MCF 10A (cell line): ENCODE results near the gene POLR2F. TPM values are rescaled to one million over a fixed set of nuclear protein-coding genes. Genes with fewer than 3 reads are reported as not detected.
"Not testable (repeated sequence)": the region's sequence is repeated elsewhere in the genome, so short reads cannot be mapped to it uniquely, and the experiment has no call there.

ENCODE experiments used
- BruUV-seq: library from RNA; stranded (reverse); fragments of 400-500 nt; replicated peaks from 2 replicates; lab custom pipeline; 2021; lab: Mats Ljungman, UMichigan
- CTCF ChIA-PET: fragments of 300-600 bp; sonication (Branson Sonifier 250); formaldehyde crosslinking; extraction: SDS; loops from one replicate; lab custom pipeline; 2021; ENCODE audit warnings: antibody characterized with exemption, inconsistent platforms; lab: Yijun Ruan, JAX
- POLR2A ChIA-PET: fragments of 300-600, 350-650 bp; sonication (Branson Sonifier 250); formaldehyde crosslinking; extraction: SDS; loops from one replicate; lab custom pipeline; 2020; ENCODE audit warnings: antibody characterized with exemption, inconsistent platforms; lab: Yijun Ruan, JAX
- DNase-seq: peaks from one replicate; pipeline ENCODE4 v3.0.0-alpha.2; 2018; ENCODE audit not compliant: unreplicated experiment
- H3K27ac Mint-ChIP-seq: one replicate; pipeline ENCODE4 v1.8.0; 2022; ENCODE audit warnings: mild to moderate bottlenecking, low read depth, mixed read lengths; ENCODE audit not compliant: unreplicated experiment
- H3K27me3 Mint-ChIP-seq: one replicate; pipeline ENCODE4 v1.8.0; 2022; ENCODE audit warnings: mixed read lengths; ENCODE audit not compliant: insufficient read depth, unreplicated experiment
- H3K36me3 Mint-ChIP-seq: one replicate; pipeline ENCODE4 v1.8.0; 2022; ENCODE audit warnings: mild to moderate bottlenecking, moderate library complexity, mixed read lengths; ENCODE audit not compliant: insufficient read depth, unreplicated experiment
- H3K4me1 Mint-ChIP-seq: one replicate; pipeline ENCODE4 v1.8.0; 2022; ENCODE audit warnings: mixed read lengths; ENCODE audit not compliant: insufficient read depth, unreplicated experiment
- H3K4me3 Mint-ChIP-seq: one replicate; pipeline ENCODE4 v1.8.0; 2022; ENCODE audit warnings: mild to moderate bottlenecking, moderate library complexity, mixed read lengths; ENCODE audit not compliant: unreplicated experiment
- H3K9me3 Mint-ChIP-seq: one replicate; pipeline ENCODE4 v1.8.0; 2022; ENCODE audit warnings: mixed read lengths; ENCODE audit not compliant: unreplicated experiment
- intact Hi-C: fragments of 100-400 bp; cut with micrococcal nuclease; formaldehyde crosslinking; loops from 2 replicates; pipeline ENCODE4 v1.14.1; 2022
- total RNA-seq: library from RNA; stranded (reverse); gene quantifications from 2 replicates; pipeline ENCODE4 v1.2.3, GENCODE V29; 2022
- TF ChIP-seq, protein P1 (sequence below): fragments of 200-600 bp; IDR thresholded peaks from one replicate; pipeline ENCODE4 v1.8.0; 2022; ENCODE audit warnings: antibody characterized with exemption, mild to moderate bottlenecking; ENCODE audit not compliant: unreplicated experiment

Gene POLR2F
- total RNA-seq, 1 experiment from 2014 or later, result 87.5 TPM

DNA sequence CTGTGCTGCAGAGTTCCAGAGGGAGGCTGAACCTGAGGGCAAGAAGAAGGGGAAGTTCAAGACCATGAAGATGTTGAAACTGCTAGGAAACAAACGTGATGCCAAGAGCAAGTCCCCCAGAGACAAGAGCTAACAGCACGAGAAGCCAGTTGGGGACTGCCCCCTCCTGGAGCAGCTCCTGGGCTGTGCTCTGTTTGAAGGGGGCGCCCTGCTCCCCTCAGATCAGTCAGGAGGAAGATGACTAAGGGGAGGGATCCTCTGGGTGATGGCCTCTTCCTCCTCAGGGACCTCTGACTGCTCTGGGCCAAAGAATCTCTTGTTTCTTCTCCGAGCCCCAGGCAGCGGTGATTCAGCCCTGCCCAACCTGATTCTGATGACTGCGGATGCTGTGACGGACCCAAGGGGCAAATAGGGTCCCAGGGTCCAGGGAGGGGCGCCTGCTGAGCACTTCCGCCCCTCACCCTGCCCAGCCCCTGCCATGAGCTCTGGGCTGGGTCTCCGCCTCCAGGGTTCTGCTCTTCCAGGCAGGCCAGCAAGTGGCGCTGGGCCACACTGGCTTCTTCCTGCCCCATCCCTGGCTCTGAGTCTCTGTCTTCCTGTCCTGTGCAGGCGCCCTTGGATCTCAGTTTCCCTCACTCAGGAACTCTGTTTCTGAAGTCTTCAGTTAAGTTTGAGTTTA lies 12.7 kb upstream of the POLR2F start:
- TF ChIP-seq, protein P1, sequence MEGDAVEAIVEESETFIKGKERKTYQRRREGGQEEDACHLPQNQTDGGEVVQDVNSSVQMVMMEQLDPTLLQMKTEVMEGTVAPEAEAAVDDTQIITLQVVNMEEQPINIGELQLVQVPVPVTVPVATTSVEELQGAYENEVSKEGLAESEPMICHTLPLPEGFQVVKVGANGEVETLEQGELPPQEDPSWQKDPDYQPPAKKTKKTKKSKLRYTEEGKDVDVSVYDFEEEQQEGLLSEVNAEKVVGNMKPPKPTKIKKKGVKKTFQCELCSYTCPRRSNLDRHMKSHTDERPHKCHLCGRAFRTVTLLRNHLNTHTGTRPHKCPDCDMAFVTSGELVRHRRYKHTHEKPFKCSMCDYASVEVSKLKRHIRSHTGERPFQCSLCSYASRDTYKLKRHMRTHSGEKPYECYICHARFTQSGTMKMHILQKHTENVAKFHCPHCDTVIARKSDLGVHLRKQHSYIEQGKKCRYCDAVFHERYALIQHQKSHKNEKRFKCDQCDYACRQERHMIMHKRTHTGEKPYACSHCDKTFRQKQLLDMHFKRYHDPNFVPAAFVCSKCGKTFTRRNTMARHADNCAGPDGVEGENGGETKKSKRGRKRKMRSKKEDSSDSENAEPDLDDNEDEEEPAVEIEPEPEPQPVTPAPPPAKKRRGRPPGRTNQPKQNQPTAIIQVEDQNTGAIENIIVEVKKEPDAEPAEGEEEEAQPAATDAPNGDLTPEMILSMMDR, result no peak
- ChIA-PET CTCF (interaction anchor here (0.9 to 1.4 kb wide), 2 partner anchors 53 to 77 kb away, joined by 3 read pairs; no protein-coding TSS in a partner anchor), POLR2A (interaction anchor here (1.2 kb wide), 1 partner anchor 332 kb away, joined by 4 read pairs; the partner anchor contains the start of gene GGA1)
- no peaks in the 10 kb centered on the region for H3K4me1 Mint-ChIP-seq
- peaks cover 87% of the 10 kb centered on the region for H3K36me3 Mint-ChIP-seq
- H3K4me3 Mint-ChIP-seq, result no peak overlapping the region
- H3K27me3 Mint-ChIP-seq, result no peaks in the 10 kb centered on the region
- no TSS peak for BruUV-seq
- intact Hi-C loops, result no loop called here
- no peak for DNase-seq
- H3K9me3 Mint-ChIP-seq, result no peaks in the 10 kb centered on the region
- no peak overlapping the region for H3K27ac Mint-ChIP-seq

DNA sequence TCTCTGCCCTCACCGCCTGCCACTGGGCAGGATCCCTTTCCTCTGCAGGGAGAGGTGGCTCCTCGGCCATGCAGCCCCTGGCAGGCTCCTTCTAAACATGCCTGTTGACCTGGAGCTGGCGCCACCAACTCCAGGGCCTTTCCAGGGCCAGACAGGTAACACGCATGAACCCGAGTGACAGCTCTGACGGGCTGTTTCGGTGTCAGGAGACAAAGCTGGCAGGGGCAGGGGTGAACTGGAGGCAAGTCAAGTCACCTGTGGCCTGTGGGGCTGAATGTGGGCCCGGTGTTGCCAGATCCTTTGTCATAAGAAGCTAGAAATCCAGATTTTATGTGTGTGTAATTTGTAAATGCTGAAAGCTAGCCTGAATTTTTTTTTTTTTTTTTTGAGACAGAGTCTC lies 11.4 kb upstream of the POLR2F start:
- no peak for DNase-seq
- H3K36me3 Mint-ChIP-seq, result peaks cover 76% of the 10 kb centered on the region
- H3K9me3 Mint-ChIP-seq, result no peaks in the 10 kb centered on the region
- CTCF ChIA-PET, result interaction anchor here (1.4 to 2.8 kb wide), 2 partner anchors 9 to 24 kb away, joined by 4 to 14 read pairs; no protein-coding TSS in a partner anchor
- POLR2A ChIA-PET, result interaction anchor here (0.6 to 2.4 kb wide), 5 partner anchors 9 to 153 kb away, joined by 3 to 13 read pairs (median 4); partner anchors contain the start of genes C22orf23 and POLR2F
- H3K27ac Mint-ChIP-seq, result no peak overlapping the region
- no peaks in the 10 kb centered on the region for H3K4me1 Mint-ChIP-seq
- no TSS peak for BruUV-seq
- no peaks in the 10 kb centered on the region for H3K27me3 Mint-ChIP-seq
- TF ChIP-seq, protein P1, result no peak
- no peak overlapping the region for H3K4me3 Mint-ChIP-seq
- intact Hi-C loops, result no loop called here

DNA sequence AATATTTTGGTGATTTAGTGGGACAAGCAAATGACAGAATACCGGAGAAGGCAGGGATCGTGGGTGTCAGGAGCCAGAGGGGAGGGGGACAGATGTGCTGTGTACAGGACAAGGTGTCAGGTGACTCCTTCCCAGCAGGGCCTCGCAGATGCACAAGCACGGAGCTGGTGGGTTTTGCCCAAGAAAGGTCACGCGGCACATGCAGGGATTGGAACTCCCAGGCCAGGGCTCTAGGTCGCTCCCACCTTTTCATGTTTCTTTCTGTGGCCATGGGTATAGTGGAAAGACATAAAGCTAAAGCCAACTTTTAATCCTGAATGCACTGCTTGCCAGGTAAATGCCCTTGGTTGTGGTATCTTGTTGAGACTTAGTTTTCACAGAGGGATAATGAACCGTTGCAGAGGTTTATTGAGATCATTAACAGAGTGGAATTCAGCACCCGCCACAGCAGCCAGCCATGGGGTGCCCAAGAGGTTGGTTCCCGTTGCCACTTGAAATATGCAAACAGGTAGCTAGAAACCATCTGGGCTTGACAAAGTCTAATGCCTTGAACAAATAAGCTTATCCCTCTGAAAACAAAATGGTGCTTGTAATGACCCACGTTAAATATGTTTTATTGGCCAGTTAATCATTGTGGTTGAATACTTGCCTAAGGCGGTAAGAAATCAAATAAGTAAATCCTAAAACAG lies 10.2 kb upstream of the POLR2F start:
- ChIA-PET POLR2A (interaction anchor here (0.7 to 2.4 kb wide), 3 partner anchors 11 to 56 kb away, joined by 3 to 13 read pairs (median 3); partner anchors contain the start of genes C22orf23 and POLR2F), CTCF (interaction anchor here (1.4 to 2.8 kb wide), 2 partner anchors 10 to 22 kb away, joined by 4 to 14 read pairs; no protein-coding TSS in a partner anchor)
- H3K27ac Mint-ChIP-seq, result no peak overlapping the region
- BruUV-seq, result TSS peak; percentile 5
- H3K4me1 Mint-ChIP-seq, result no peaks in the 10 kb centered on the region
- no peak for DNase-seq
- H3K36me3 Mint-ChIP-seq, result peaks cover 68% of the 10 kb centered on the region
- TF ChIP-seq, protein P1, result no peak
- intact Hi-C loops, result no loop called here
- no peaks in the 10 kb centered on the region for H3K9me3 Mint-ChIP-seq
- no peak overlapping the region for H3K4me3 Mint-ChIP-seq
- no peaks in the 10 kb centered on the region for H3K27me3 Mint-ChIP-seq

DNA sequence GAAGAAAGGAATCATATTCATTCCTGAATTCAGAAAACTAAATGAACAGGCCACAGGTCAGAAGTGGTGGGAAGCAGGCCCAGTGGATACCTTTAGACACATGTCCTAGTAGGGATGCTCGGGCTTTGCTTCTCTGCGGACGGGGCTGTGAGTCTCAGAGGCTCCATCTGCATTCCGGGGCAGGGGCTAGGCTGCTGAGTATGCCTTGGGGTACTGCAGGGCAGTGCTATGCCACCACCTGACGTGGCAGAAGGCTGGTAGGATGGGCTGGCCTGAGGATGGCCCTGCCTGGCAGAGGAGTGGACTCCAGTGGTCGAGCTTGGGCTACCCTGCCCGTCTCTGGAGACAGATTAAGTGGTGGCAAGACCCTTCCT lies 9.7 kb upstream of the POLR2F start:
- ChIA-PET CTCF (interaction anchor here (2.8 kb wide), 1 partner anchor 10 kb away, joined by 14 read pairs; no protein-coding TSS in a partner anchor), POLR2A (interaction anchor here (0.7 to 2.4 kb wide), 3 partner anchors 10 to 56 kb away, joined by 3 to 13 read pairs (median 3); partner anchors contain the start of genes C22orf23 and POLR2F)
- no peaks in the 10 kb centered on the region for H3K9me3 Mint-ChIP-seq
- H3K36me3 Mint-ChIP-seq, result peaks cover 63% of the 10 kb centered on the region
- no peak overlapping the region for H3K4me3 Mint-ChIP-seq
- no peaks in the 10 kb centered on the region for H3K27me3 Mint-ChIP-seq
- no peak for DNase-seq
- no TSS peak for BruUV-seq
- no peak overlapping the region for H3K27ac Mint-ChIP-seq
- intact Hi-C loops, result no loop called here
- TF ChIP-seq, protein P1, result no peak
- H3K4me1 Mint-ChIP-seq, result no peaks in the 10 kb centered on the region

DNA sequence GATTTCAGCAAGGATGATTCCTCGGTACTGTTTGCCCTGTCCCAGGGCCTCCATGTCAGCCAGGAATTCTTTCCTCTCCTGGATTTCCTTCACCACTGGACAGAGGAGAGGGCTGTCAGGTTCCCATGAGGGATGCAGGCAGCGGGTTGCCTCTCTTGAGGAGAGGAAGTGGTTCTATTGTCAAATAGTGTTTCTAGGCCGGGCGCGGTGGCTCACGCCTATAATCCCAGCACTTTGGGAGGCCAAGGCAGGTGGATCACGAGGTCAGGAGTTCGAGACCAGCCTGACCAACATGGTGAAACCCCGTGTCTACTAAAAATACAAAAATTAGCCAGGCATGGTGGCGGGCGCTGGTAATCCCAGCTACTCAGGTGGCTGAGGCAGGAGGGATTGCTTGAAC lies 9.1 kb upstream of the POLR2F start:
- H3K27me3 Mint-ChIP-seq, H3K4me3 Mint-ChIP-seq, H3K27ac Mint-ChIP-seq, BruUV-seq, H3K9me3 Mint-ChIP-seq, POLR2A ChIA-PET, intact Hi-C loops, DNase-seq, H3K4me1 Mint-ChIP-seq: not testable (repeated sequence)
- H3K36me3 Mint-ChIP-seq, result peaks cover 57% of the 10 kb centered on the region
- CTCF ChIA-PET, result interaction anchor here (2.8 kb wide), 1 partner anchor 11 kb away, joined by 14 read pairs; no protein-coding TSS in a partner anchor
